Measurements from ENCODE around the gene BOD1L1. TPM values are rescaled to one million over a fixed set of nuclear protein-coding genes. Genes with fewer than 3 reads are reported as not detected.

Gene BOD1L1
- total RNA-seq, 1 experiment from 2014 or later = 22.0 TPM

DNA sequence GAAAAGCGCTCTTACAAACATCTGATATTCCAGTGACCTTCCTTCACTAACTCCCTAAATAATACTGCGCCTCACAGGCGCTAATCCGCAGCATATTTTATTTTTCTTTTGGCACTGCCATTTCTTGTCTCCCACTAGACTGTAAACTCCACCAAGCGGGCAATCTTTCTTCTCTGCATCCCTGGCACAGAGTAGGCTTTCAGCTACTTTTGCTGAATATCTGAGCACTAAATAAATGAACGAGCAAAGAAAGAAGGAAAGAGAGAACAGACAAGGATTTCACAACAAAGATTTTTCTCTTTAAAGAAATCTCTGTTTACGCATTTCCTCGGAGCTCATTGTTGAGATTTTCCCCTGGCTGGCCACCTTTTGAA, 95.9 kb downstream of the BOD1L1 start:
- ATAC-seq = no peak
- H3F3A ChIP-seq (ENCODE audit: low read length, unreplicated experiment) = no peaks in the 10 kb centered on the region
- TF ChIP-seq, protein P1, sequence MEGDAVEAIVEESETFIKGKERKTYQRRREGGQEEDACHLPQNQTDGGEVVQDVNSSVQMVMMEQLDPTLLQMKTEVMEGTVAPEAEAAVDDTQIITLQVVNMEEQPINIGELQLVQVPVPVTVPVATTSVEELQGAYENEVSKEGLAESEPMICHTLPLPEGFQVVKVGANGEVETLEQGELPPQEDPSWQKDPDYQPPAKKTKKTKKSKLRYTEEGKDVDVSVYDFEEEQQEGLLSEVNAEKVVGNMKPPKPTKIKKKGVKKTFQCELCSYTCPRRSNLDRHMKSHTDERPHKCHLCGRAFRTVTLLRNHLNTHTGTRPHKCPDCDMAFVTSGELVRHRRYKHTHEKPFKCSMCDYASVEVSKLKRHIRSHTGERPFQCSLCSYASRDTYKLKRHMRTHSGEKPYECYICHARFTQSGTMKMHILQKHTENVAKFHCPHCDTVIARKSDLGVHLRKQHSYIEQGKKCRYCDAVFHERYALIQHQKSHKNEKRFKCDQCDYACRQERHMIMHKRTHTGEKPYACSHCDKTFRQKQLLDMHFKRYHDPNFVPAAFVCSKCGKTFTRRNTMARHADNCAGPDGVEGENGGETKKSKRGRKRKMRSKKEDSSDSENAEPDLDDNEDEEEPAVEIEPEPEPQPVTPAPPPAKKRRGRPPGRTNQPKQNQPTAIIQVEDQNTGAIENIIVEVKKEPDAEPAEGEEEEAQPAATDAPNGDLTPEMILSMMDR (conservative IDR thresholded peaks at IDR 0.05; ENCODE audit: low read depth, low read length) = no peak
- TF ChIP-seq EZH2 (IDR thresholded peaks at IDR 0.05; ENCODE audit: low read length, unreplicated experiment) (no peak), EZH2phosphoT487 (IDR thresholded peaks at IDR 0.05; ENCODE audit: borderline replicate concordance, low read length) (no peak)
- no peaks in the 10 kb centered on the region for H3K36me3 ChIP-seq (ENCODE audit: low read depth, low read length)
- no TSS peak for BruUV-seq (replicated peaks)
- H3K4me3 ChIP-seq (ENCODE audit: low read length) = no peak overlapping the region
- ChIA-PET CTCF (interaction anchor here (0.6 kb wide), 1 partner anchor 679 kb away, joined by 4 read pairs; no protein-coding TSS in a partner anchor), POLR2A (ENCODE audit: unreplicated experiment) (no interaction called here)
- H3K27me3 ChIP-seq (ENCODE audit: low read length) = peaks cover 44% of the 10 kb centered on the region
- H3K9me2 ChIP-seq (replicated peaks; ENCODE audit: low read length) = no peaks in the 10 kb centered on the region
- no peak overlapping the region for H3K4me2 ChIP-seq (ENCODE audit: low read length)
- H3K4me1 ChIP-seq (ENCODE audit: insufficient read depth, low read length) = no peaks in the 10 kb centered on the region
- H4K20me1 ChIP-seq (ENCODE audit: low read length) = no peaks in the 10 kb centered on the region
- intact Hi-C loops (cut with micrococcal nuclease) = no loop called here
- no peaks in the 10 kb centered on the region for H3K79me2 ChIP-seq (ENCODE audit: low read length)
- H3K9me3 ChIP-seq (ENCODE audit: low read length) = no peaks in the 10 kb centered on the region
- DNase-seq = no peak
- no peak overlapping the region for H2AFZ ChIP-seq (ENCODE audit: low read length)
- no peak overlapping the region for H3K9ac ChIP-seq (ENCODE audit: low read length)
- H3K27ac ChIP-seq (ENCODE audit: low read length) = no peak overlapping the region

DNA sequence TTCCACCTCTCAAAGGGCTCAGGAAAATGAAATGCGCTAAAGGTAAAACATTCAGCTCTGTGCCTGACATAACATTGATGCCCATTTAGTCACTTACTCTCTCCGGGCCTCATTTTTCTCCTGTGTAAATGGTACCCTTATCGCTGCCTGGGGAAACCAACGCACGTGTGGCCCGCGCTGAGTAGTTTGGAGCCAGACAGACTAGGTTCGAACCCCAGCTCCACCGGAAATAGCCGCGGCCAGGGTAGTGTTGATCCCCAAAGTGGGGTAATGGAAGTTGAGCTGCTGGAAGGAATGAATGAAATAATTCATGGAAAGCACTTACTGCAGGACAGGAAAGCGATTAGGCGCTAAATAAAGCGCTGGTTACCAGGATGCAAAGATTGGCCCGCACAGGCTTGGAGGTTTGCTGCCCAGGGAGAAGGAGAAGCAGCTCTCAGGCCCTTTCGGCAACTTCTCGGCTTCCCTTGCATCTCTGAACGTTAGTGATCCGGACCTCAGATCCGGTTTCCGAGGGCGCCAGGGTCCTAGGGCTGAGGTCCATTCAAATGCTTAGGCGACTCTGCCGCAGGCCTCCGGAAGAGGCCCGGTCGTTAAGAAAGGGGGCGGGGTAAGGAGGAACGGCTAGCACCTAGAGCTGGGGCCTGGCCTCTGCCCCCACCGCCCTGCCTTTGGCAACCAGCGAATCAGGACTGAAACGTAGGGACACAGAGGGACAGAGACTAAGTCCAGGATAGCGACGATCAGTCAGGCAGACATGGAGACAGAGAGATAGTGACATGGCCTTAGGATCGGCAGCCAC, 96.5 kb downstream of the BOD1L1 start:
- Histone ChIP-seq H3K79me2 (ENCODE audit: low read length) (no peaks in the 10 kb centered on the region), H3K27ac (ENCODE audit: low read length) (no peak overlapping the region), H3K4me2 (ENCODE audit: low read length) (no peak overlapping the region), H3K9me3 (ENCODE audit: low read length) (no peaks in the 10 kb centered on the region), H3K4me1 (ENCODE audit: insufficient read depth, low read length) (no peaks in the 10 kb centered on the region), H3K36me3 (ENCODE audit: low read depth, low read length) (no peaks in the 10 kb centered on the region), H3K27me3 (ENCODE audit: low read length) (peaks cover 44% of the 10 kb centered on the region), H3K4me3 (ENCODE audit: low read length) (no peak overlapping the region), H2AFZ (ENCODE audit: low read length) (no peak overlapping the region), H3F3A (ENCODE audit: low read length, unreplicated experiment) (no peaks in the 10 kb centered on the region), H4K20me1 (ENCODE audit: low read length) (no peaks in the 10 kb centered on the region), H3K9me2 (replicated peaks; ENCODE audit: low read length) (no peaks in the 10 kb centered on the region), H3K9ac (ENCODE audit: low read length) (no peak overlapping the region)
- ATAC-seq (no peak), DNase-seq (no peak)
- no TSS peak for BruUV-seq (replicated peaks)
- ChIA-PET CTCF (interaction anchor here (0.6 kb wide), 1 partner anchor 679 kb away, joined by 4 read pairs; no protein-coding TSS in a partner anchor), POLR2A (ENCODE audit: unreplicated experiment) (no interaction called here)
- TF ChIP-seq, protein P1 (conservative IDR thresholded peaks at IDR 0.05; ENCODE audit: low read depth, low read length) = no peak
- TF ChIP-seq EZH2phosphoT487 (IDR thresholded peaks at IDR 0.05; ENCODE audit: borderline replicate concordance, low read length) (no peak), EZH2 (IDR thresholded peaks at IDR 0.05; ENCODE audit: low read length, unreplicated experiment) (no peak)
- intact Hi-C loops (cut with micrococcal nuclease) = no loop called here

All from PC-3 (cell line).